Mesenchymal stem cell (in vitro differentiated cells and primary cell): ENCODE measurements around the gene ADAMTS13.

Source experiments
- DNase-seq: peaks from one replicate; pipeline ENCODE4 v3.0.0-alpha.2; 2013
- H2AFZ ChIP-seq: one replicate; pipeline ENCODE4 v1.6.1; 2013; ENCODE audit warnings: low read depth, mild to moderate bottlenecking, control low read depth, inconsistent platforms, low read length, moderate library complexity
- H2AK5ac ChIP-seq: 2 replicates; pipeline ENCODE4 v1.6.1; 2013; ENCODE audit warnings: low read length, moderate library complexity, mild to moderate bottlenecking, inconsistent platforms; ENCODE audit not compliant: severe bottlenecking
- H2BK120ac ChIP-seq: one replicate; pipeline ENCODE4 v1.6.1; 2013; ENCODE audit warnings: low read depth, mild to moderate bottlenecking, inconsistent platforms, low read length, moderate library complexity
- H2BK12ac ChIP-seq, 2 experiments: one replicate each; pipeline ENCODE4 v1.6.1; 2013; ENCODE audit warnings: inconsistent platforms in 2 of 2, low read length in 2 of 2, mild to moderate bottlenecking in 2 of 2, moderate library complexity in 2 of 2, control low read depth in 1 of 2
- H2BK15ac ChIP-seq: one replicate; pipeline ENCODE4 v1.6.1; 2013; ENCODE audit warnings: mild to moderate bottlenecking, low read depth, inconsistent platforms; ENCODE audit not compliant: poor library complexity, severe bottlenecking
- H2BK5ac ChIP-seq: 2 replicates; pipeline ENCODE4 v1.6.1; 2013; ENCODE audit warnings: low read depth, mild to moderate bottlenecking, low read length, control low read depth, inconsistent platforms; ENCODE audit not compliant: poor library complexity, severe bottlenecking
- H3K14ac ChIP-seq, 2 experiments: one replicate each; pipeline ENCODE4 v1.6.1; 2013; ENCODE audit warnings: inconsistent platforms in 2 of 2, low read length in 2 of 2, control low read depth in 1 of 2, mild to moderate bottlenecking in 1 of 2, moderate library complexity in 1 of 2
- H3K18ac ChIP-seq, 2 experiments: one replicate each; pipeline ENCODE4 v1.6.1; 2013; ENCODE audit warnings: inconsistent platforms in 2 of 2, low read length in 2 of 2, control low read depth in 1 of 2, low read depth in 1 of 2, mild to moderate bottlenecking in 1 of 2
- H3K23ac ChIP-seq, 2 experiments: one replicate each; pipeline ENCODE4 v1.6.1; 2013; ENCODE audit warnings: inconsistent platforms in 2 of 2, low read length in 2 of 2, mild to moderate bottlenecking in 2 of 2, moderate library complexity in 2 of 2, control low read depth in 1 of 2
- H3K27ac ChIP-seq: 2 replicates; pipeline ENCODE4 v1.5.1; 2013; ENCODE audit warnings: mild to moderate bottlenecking, moderate library complexity, low read length, control low read depth, inconsistent platforms; ENCODE audit not compliant: poor library complexity, severe bottlenecking
- H3K27me3 ChIP-seq, 2 experiments: 2 replicates each; pipeline versions ENCODE4 v1.6.1 to v1.7.0; 2013; ENCODE audit warnings: low read length in 2 of 2, mild to moderate bottlenecking in 2 of 2, moderate library complexity in 2 of 2, control low read depth in 1 of 2, inconsistent platforms in 1 of 2; ENCODE audit not compliant: control insufficient read depth in 1 of 2, insufficient read depth in 1 of 2
- H3K36me3 ChIP-seq, 2 experiments: 2 replicates each; pipeline versions ENCODE4 v1.6.1 to v1.7.0; 2013; ENCODE audit warnings: low read length in 2 of 2, control low read depth in 1 of 2, inconsistent platforms in 1 of 2, low read depth in 1 of 2, mild to moderate bottlenecking in 1 of 2; ENCODE audit not compliant: insufficient read depth in 2 of 2, control insufficient read depth in 1 of 2
- H3K4ac ChIP-seq, 2 experiments: one replicate each; pipeline ENCODE4 v1.6.1; 2013; ENCODE audit warnings: inconsistent platforms in 2 of 2, low read length in 2 of 2, mild to moderate bottlenecking in 2 of 2, moderate library complexity in 2 of 2, control low read depth in 1 of 2, low read depth in 1 of 2
- H3K4me1 ChIP-seq: 2 replicates; pipeline ENCODE4 v1.6.1; 2013; ENCODE audit warnings: low read depth, low read length, control low read depth; ENCODE audit not compliant: control insufficient read depth, insufficient read depth
- H3K4me2 ChIP-seq: 2 replicates; pipeline ENCODE4 v1.6.1; 2013; ENCODE audit warnings: low read length, mild to moderate bottlenecking, inconsistent platforms; ENCODE audit not compliant: poor library complexity, severe bottlenecking
- H3K4me3 ChIP-seq, 2 experiments: 2 replicates each; pipeline versions ENCODE4 v1.5.1 to v1.7.0; 2013; ENCODE audit warnings: low read length in 2 of 2, mild to moderate bottlenecking in 2 of 2, control low read depth in 1 of 2, low read depth in 1 of 2; ENCODE audit not compliant: insufficient read depth in 1 of 2
- H3K79me1 ChIP-seq: replicated peaks from 2 replicates; pipeline ENCODE4 v1.6.1; 2013; ENCODE audit warnings: mild to moderate bottlenecking, control low read depth, low read length, inconsistent platforms; ENCODE audit not compliant: poor library complexity, severe bottlenecking
- H3K9ac ChIP-seq: 2 replicates; pipeline ENCODE4 v1.7.0; 2013; ENCODE audit warnings: mild to moderate bottlenecking, low read length, moderate library complexity
- H3K9me3 ChIP-seq: 2 replicates; pipeline ENCODE4 v1.7.0; 2013; ENCODE audit warnings: mild to moderate bottlenecking, low read length; ENCODE audit not compliant: control insufficient read depth
- H4K8ac ChIP-seq: one replicate; pipeline ENCODE4 v1.6.1; 2013; ENCODE audit warnings: inconsistent platforms, mild to moderate bottlenecking, low read length, moderate library complexity
- H4K91ac ChIP-seq: one replicate; pipeline ENCODE4 v1.6.1; 2013; ENCODE audit warnings: mild to moderate bottlenecking, low read length, inconsistent platforms
- WGBS: methylation state at CpG from one replicate; pipeline ENCODE4 v1.1.7; 2013; ENCODE audit warnings: mixed read lengths; 5-methylcytosine and 5-hydroxymethylcytosine counted together

Gene ADAMTS13

GRCh38 chr9:133494636-133495326 is 72.6 kb downstream of the ADAMTS13 start:
- Histone ChIP-seq H3K9ac (no peak overlapping the region), H2BK12ac (no peak overlapping the region), H3K18ac (no peak overlapping the region), H3K4me2 (no peak overlapping the region), H3K27me3 (peaks cover 34 to 80% of the 10 kb centered on the region in 2 experiments), H4K8ac (no peak overlapping the region), H3K27ac (no peak overlapping the region), H3K4me1 (peaks cover 14% of the 10 kb centered on the region), H2AFZ (no peak overlapping the region), H3K4ac (no peak overlapping the region), H2BK120ac (no peak overlapping the region), H3K14ac (no peak overlapping the region), H2AK5ac (no peak overlapping the region), H3K36me3 (peaks cover 0 to 4% of the 10 kb centered on the region in 2 experiments), H3K79me1 (no peaks in the 10 kb centered on the region), H3K9me3 (no peaks in the 10 kb centered on the region), H4K91ac (no peak overlapping the region), H3K4me3 (no peak overlapping the region), H2BK5ac (no peak overlapping the region), H2BK15ac (peak overlapping the region; percentile 18), H3K23ac (no peak overlapping the region)
- WGBS = 87% methylated on average over 24 of the region's 24 CpGs
- DNase-seq = no peak

DNA sequence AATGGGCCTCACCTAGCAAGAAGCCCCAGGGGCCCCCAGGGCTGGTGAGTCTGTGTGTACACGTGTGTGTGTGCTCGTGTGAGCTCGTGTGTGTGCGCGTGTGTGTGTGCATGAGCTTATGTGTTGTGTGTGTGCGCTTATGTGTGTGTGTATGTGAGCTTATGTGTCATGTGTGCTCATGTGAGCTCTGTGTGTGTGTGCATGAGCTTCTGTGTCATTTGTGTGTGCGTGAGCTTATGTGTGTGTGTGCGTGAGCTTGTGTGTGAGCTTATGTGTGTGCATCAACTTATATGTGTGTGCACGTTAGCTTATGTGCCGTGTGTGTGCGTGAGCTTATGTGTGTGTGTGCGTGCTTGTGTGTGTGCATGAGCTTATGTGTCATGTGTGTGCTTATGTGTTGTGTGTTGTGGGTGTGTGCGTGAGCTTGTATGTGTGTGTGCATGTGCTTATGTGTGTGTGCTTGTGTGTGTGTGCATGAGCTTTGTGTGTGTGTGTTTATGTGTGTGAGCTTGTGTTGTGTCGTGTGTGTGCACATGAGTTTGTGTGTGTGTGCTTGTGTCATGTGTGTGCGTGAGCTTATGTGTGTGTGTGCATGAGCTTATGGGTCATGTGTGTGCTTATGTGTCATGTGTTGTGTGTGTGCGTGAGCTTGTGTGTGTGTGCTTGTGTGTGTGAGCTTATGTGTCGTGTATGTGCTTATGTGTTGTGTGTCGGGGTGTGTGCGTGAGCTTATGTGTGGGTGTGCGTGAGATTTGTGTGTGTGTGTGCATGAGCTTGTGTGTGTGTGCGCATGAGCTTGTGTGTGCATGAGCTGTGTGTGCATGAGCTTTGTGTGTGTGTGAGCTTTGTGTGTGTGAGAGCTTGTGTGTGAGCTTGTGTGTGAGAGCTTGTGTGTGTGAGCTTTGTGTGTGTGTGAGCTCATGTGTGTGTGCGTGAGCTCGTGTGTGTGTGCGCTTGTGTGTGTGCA is 73.4 kb downstream of the ADAMTS13 start:
- H3K36me3 ChIP-seq = peaks cover 0 to 4% of the 10 kb centered on the region in 2 experiments
- H2BK120ac ChIP-seq = no peak overlapping the region
- no peak overlapping the region for H2BK5ac ChIP-seq
- no peak for DNase-seq
- H3K27me3 ChIP-seq = peaks cover 38 to 76% of the 10 kb centered on the region in 2 experiments
- no peak overlapping the region for H3K27ac ChIP-seq
- H3K9ac ChIP-seq = no peak overlapping the region
- H3K9me3 ChIP-seq = no peaks in the 10 kb centered on the region
- no peak overlapping the region for H4K8ac ChIP-seq
- no peaks in the 10 kb centered on the region for H3K79me1 ChIP-seq
- no peak overlapping the region for H3K23ac ChIP-seq
- H3K14ac ChIP-seq = peak overlapping the region in 1 of 2 experiments; percentile 84
- 94% methylated on average over 24 of the region's 24 CpGs for WGBS
- H4K91ac ChIP-seq = no peak overlapping the region
- no peak overlapping the region for H3K18ac ChIP-seq
- H2BK15ac ChIP-seq = no peak overlapping the region
- peaks cover 14% of the 10 kb centered on the region for H3K4me1 ChIP-seq
- H2AFZ ChIP-seq = no peak overlapping the region
- H2AK5ac ChIP-seq = no peak overlapping the region
- no peak overlapping the region for H2BK12ac ChIP-seq
- H3K4me2 ChIP-seq = no peak overlapping the region
- H3K4ac ChIP-seq = no peak overlapping the region
- peak overlapping the region in 1 of 2 experiments; percentile 14 for H3K4me3 ChIP-seq

- WGBS = 85% methylated on average over 35 of the region's 35 CpGs
- H2BK15ac ChIP-seq = no peak overlapping the region
- H3K18ac ChIP-seq = peak overlapping the region in 1 of 2 experiments; percentile 14
- H2BK5ac ChIP-seq = no peak overlapping the region
- H3K9me3 ChIP-seq = peaks cover 14% of the 10 kb centered on the region
- no peak overlapping the region for H2AFZ ChIP-seq
- no peak overlapping the region for H2BK12ac ChIP-seq
- no peak overlapping the region for H4K8ac ChIP-seq
- H3K4me1 ChIP-seq = peaks cover 10% of the 10 kb centered on the region
- no peak overlapping the region for H3K4me2 ChIP-seq
- no peak overlapping the region for H4K91ac ChIP-seq
- H3K79me1 ChIP-seq = no peaks in the 10 kb centered on the region
- no peak overlapping the region for H3K23ac ChIP-seq
- H2AK5ac ChIP-seq = no peak overlapping the region
- no peak overlapping the region for H3K9ac ChIP-seq
- H3K14ac ChIP-seq = peak overlapping the region in 1 of 2 experiments; percentile 35
- DNase-seq = no peak
- no peak overlapping the region for H2BK120ac ChIP-seq
- no peak overlapping the region for H3K27ac ChIP-seq
- H3K27me3 ChIP-seq = peaks cover 38 to 63% of the 10 kb centered on the region in 2 experiments
- H3K36me3 ChIP-seq = peaks cover 0 to 4% of the 10 kb centered on the region in 2 experiments
- H3K4me3 ChIP-seq = no peak overlapping the region
- H3K4ac ChIP-seq = no peak overlapping the region
These were observed 75.0 kb downstream of the ADAMTS13 start for GRCh38 chr9:133496861-133497842.
